CD14-positive monocyte (primary cell): ENCODE measurements around the gene PAQR6. TPM values are rescaled to one million over a fixed set of nuclear protein-coding genes. Genes with fewer than 3 reads are reported as not detected.

ENCODE experiments used
- DNase-seq, 3 donors: peaks; one replicate each; pipeline ENCODE4 v3.0.0-alpha.2; 2011 to 2022
- H2AFZ ChIP-seq: 2 replicates; pipeline ENCODE4 v1.6.0; 2012; ENCODE audit warnings: mild to moderate bottlenecking, low read depth, low read length, inconsistent platforms; ENCODE audit not compliant: insufficient read depth, poor library complexity, severe bottlenecking
- H3K27ac ChIP-seq, 2 donors: 1 replicate in 1 of 2; 2 replicates in 1 of 2; pipeline ENCODE4 v1.5.1; 2012 to 2013; ENCODE audit warnings: low read length in 2 of 2, control low read depth in 1 of 2, inconsistent platforms in 1 of 2, low read depth in 1 of 2, mild to moderate bottlenecking in 1 of 2
- H3K27me3 ChIP-seq, 2 donors: one replicate each; pipeline versions ENCODE4 v1.6.0 to v1.6.1; 2011 to 2013; ENCODE audit warnings: low read length in 2 of 2; ENCODE audit not compliant: control insufficient read depth in 2 of 2, insufficient read depth in 2 of 2
- H3K36me3 ChIP-seq, 2 donors: replicated peaks in 1 of 2; 1 replicate in 1 of 2; 2 replicates in 1 of 2; pipeline versions ENCODE4 v1.5.1 to v1.6.1; 2012 to 2013; ENCODE audit warnings: low read length in 2 of 2, control low read depth in 1 of 2, inconsistent platforms in 1 of 2, mild to moderate bottlenecking in 1 of 2; ENCODE audit not compliant: insufficient read depth in 2 of 2, control insufficient read depth in 1 of 2
- H3K4me1 ChIP-seq, 2 donors: 1 replicate in 1 of 2; 2 replicates in 1 of 2; pipeline versions ENCODE4 v1.5.1 to v1.6.1; 2012 to 2013; ENCODE audit warnings: low read length in 2 of 2, control low read depth in 1 of 2, inconsistent platforms in 1 of 2, mild to moderate bottlenecking in 1 of 2, moderate library complexity in 1 of 2; ENCODE audit not compliant: insufficient read depth in 2 of 2, control insufficient read depth in 1 of 2
- H3K4me2 ChIP-seq: replicated peaks from 2 replicates; pipeline ENCODE3; 2012; ENCODE audit warnings: low read length, moderate library complexity, mild to moderate bottlenecking; ENCODE audit not compliant: poor library complexity, severe bottlenecking; ENCODE audit errors: extremely low read depth
- H3K4me3 ChIP-seq, 3 experiments: fragments of 200-600 bp in 1 of 3; sonication (generic) in 1 of 3; replicated peaks in 1 of 3; 1 replicate in 2 of 3; 2 replicates in 1 of 3; pipeline ENCODE4 v1.5.1; 2011 to 2013; ENCODE audit warnings: low read length in 3 of 3, mild to moderate bottlenecking in 3 of 3, control low read depth in 2 of 3, low read depth in 2 of 3, inconsistent platforms in 1 of 3, moderate library complexity in 1 of 3
- H3K79me2 ChIP-seq: 2 replicates; pipeline ENCODE4 v1.6.0; 2012; ENCODE audit warnings: mild to moderate bottlenecking, control low read depth, inconsistent platforms, low read length, moderate library complexity; ENCODE audit not compliant: insufficient read depth
- H3K9ac ChIP-seq: 2 replicates; pipeline ENCODE4 v1.6.0; 2017; ENCODE audit warnings: low read length, mild to moderate bottlenecking; ENCODE audit not compliant: insufficient read depth, poor library complexity, severe bottlenecking
- H3K9me3 ChIP-seq, 2 donors: replicated peaks in 1 of 2; 1 replicate in 1 of 2; 2 replicates in 1 of 2; pipeline versions ENCODE4 v1.5.1 to v1.6.1; 2012 to 2013; ENCODE audit warnings: low read length in 2 of 2, control low read depth in 1 of 2; ENCODE audit not compliant: control insufficient read depth in 1 of 2, insufficient read depth in 1 of 2
- H4K20me1 ChIP-seq: 2 replicates; pipeline ENCODE4 v1.6.0; 2012; ENCODE audit warnings: mild to moderate bottlenecking, low read length, control low read depth, moderate library complexity; ENCODE audit not compliant: insufficient read depth
- H3K27ac Mint-ChIP-seq, 7 donors: one replicate each; pipeline ENCODE4 v1.8.0; 2020; ENCODE audit warnings: mild to moderate bottlenecking in 7 of 7, mixed read lengths in 7 of 7, moderate library complexity in 6 of 7, inconsistent platforms in 2 of 7
- H3K27me3 Mint-ChIP-seq, 3 donors: one replicate each; pipeline ENCODE4 v1.8.0; 2021 to 2022; ENCODE audit warnings: low read depth in 3 of 3, mild to moderate bottlenecking in 3 of 3, mixed read lengths in 3 of 3, moderate library complexity in 3 of 3, inconsistent platforms in 1 of 3
- H3K36me3 Mint-ChIP-seq, 2 donors: one replicate each; pipeline ENCODE4 v1.8.0; 2020; ENCODE audit warnings: mixed read lengths in 2 of 2, inconsistent platforms in 1 of 2, mild to moderate bottlenecking in 1 of 2
- H3K4me1 Mint-ChIP-seq: one replicate; pipeline ENCODE4 v1.8.0; 2020; ENCODE audit warnings: mild to moderate bottlenecking, mixed read lengths
- H3K4me3 Mint-ChIP-seq, 2 donors: one replicate each; pipeline ENCODE4 v1.8.0; 2020; ENCODE audit warnings: mild to moderate bottlenecking in 2 of 2, mixed read lengths in 2 of 2, moderate library complexity in 1 of 2
- H3K9me3 Mint-ChIP-seq, 7 donors: one replicate each; pipeline ENCODE4 v1.8.0; 2020 to 2022; ENCODE audit warnings: mixed read lengths in 7 of 7, mild to moderate bottlenecking in 6 of 7, moderate library complexity in 6 of 7, inconsistent platforms in 2 of 7
- CTCF ChIP-seq: fragments of 200-600 bp; IDR thresholded peaks from one replicate; pipeline ENCODE4 v1.8.0; 2022; ENCODE audit warnings: antibody characterized with exemption, mild to moderate bottlenecking
- WGBS: methylation state at CpG from one replicate; pipeline ENCODE4 v1.1.5; 2013; ENCODE audit warnings: missing lambda C conversion rate; ENCODE audit not compliant: insufficient coverage; 5-methylcytosine and 5-hydroxymethylcytosine counted together
- intact Hi-C, 2 donors: fragments of 100-400 bp; cut with micrococcal nuclease; formaldehyde crosslinking; loops; one replicate each; pipeline versions ENCODE4 v1.15.0 to v1.15.1; 2023
- polyA plus RNA-seq, 3 donors: library from polyadenylated mRNA; depleted of rRNA in 1 of 3; unstranded in 2 of 3; stranded (reverse) in 1 of 3; fragments of 300-500 nt in 2 of 3; fragments of >200 nt in 1 of 3; fragmentation: Illumina TruSeq in 2 of 3; gene quantifications; 1 replicate in 2 of 3; 2 replicates in 1 of 3; pipeline ENCODE4 v1.2.3, GENCODE V29; 2012 to 2021

PAQR6 gene
- polyA plus RNA-seq, 3 donors: 7.7 TPM; not detected in 2

- DNase-seq: peak in 1 of 3 donors; percentile 38
These were observed 33.7 kb downstream of the PAQR6 start for GRCh38 chr1:156214024-156214748.

GRCh38 chr1:156213644-156213966 is 34.3 kb downstream of the PAQR6 start:
- peak overlapping the region; percentile 69 to 87 (median 74) for H3K4me3 ChIP-seq
- Mint-ChIP-seq H3K4me1 (peaks cover 33% of the 10 kb centered on the region), H3K4me3 (peak overlapping the region; percentile 87 to 95), H3K36me3 (peaks cover 33 to 54% of the 10 kb centered on the region in 2 donors), H3K9me3 (no peaks in the 10 kb centered on the region), H3K27me3 (peaks cover 0 to 2% (median 0%) of the 10 kb centered on the region in 3 donors), H3K27ac (peak overlapping the region; percentile 96 to 99 (median 98))
- H3K27me3 ChIP-seq: no peaks in the 10 kb centered on the region
- peak overlapping the region; percentile 80 for H2AFZ ChIP-seq
- peaks cover 32% of the 10 kb centered on the region for H3K79me2 ChIP-seq
- 0% methylated on average over 2 of the region's 11 CpGs for WGBS
- no peak for DNase-seq
- H3K27ac ChIP-seq: peak overlapping the region; percentile 90 to 97
- peak overlapping the region; percentile 94 for H3K4me2 ChIP-seq
- TF ChIP-seq CTCF: no peak
- H4K20me1 ChIP-seq: no peaks in the 10 kb centered on the region
- peak overlapping the region; percentile 83 for H3K9ac ChIP-seq
- H3K4me1 ChIP-seq: peaks cover 37 to 46% of the 10 kb centered on the region in 2 donors
- peaks cover 27 to 32% of the 10 kb centered on the region in 2 donors for H3K36me3 ChIP-seq
- H3K9me3 ChIP-seq: no peaks in the 10 kb centered on the region
- intact Hi-C loops: no loop called here

More at GRCh38 chr1:156214024-156214748, 33.7 kb downstream of the PAQR6 start:
- H3K27ac ChIP-seq: peak overlapping the region; percentile 90 to 97
- peak overlapping the region; percentile 11 to 17 for H3K4me3 Mint-ChIP-seq
- TF ChIP-seq CTCF: no peak
- intact Hi-C loops: no loop called here
- peaks cover 0 to 2% (median 0%) of the 10 kb centered on the region in 3 donors for H3K27me3 Mint-ChIP-seq
- peak overlapping the region; percentile 69 to 99 (median 84) for H3K27ac Mint-ChIP-seq
- H3K9me3 ChIP-seq: no peaks in the 10 kb centered on the region
- H3K9me3 Mint-ChIP-seq: no peaks in the 10 kb centered on the region
- H3K4me1 ChIP-seq: peaks cover 42 to 52% of the 10 kb centered on the region in 2 donors
- H2AFZ ChIP-seq: no peak overlapping the region
- no peaks in the 10 kb centered on the region for H4K20me1 ChIP-seq
- peaks cover 34% of the 10 kb centered on the region for H3K4me1 Mint-ChIP-seq
- H3K9ac ChIP-seq: peak overlapping the region; percentile 83
- peaks cover 38% of the 10 kb centered on the region for H3K79me2 ChIP-seq
- no peak overlapping the region for H3K4me2 ChIP-seq
- H3K36me3 Mint-ChIP-seq: peaks cover 28 to 49% of the 10 kb centered on the region in 2 donors
- H3K4me3 ChIP-seq: peak overlapping the region in 1 of 3 experiments; percentile 87
- no peaks in the 10 kb centered on the region for H3K27me3 ChIP-seq
- WGBS: 71% methylated on average over 10 of the region's 16 CpGs
- H3K36me3 ChIP-seq: peaks cover 22 to 26% of the 10 kb centered on the region in 2 donors
